ENCODE data around the gene BPI.

The BPI gene

DNA sequence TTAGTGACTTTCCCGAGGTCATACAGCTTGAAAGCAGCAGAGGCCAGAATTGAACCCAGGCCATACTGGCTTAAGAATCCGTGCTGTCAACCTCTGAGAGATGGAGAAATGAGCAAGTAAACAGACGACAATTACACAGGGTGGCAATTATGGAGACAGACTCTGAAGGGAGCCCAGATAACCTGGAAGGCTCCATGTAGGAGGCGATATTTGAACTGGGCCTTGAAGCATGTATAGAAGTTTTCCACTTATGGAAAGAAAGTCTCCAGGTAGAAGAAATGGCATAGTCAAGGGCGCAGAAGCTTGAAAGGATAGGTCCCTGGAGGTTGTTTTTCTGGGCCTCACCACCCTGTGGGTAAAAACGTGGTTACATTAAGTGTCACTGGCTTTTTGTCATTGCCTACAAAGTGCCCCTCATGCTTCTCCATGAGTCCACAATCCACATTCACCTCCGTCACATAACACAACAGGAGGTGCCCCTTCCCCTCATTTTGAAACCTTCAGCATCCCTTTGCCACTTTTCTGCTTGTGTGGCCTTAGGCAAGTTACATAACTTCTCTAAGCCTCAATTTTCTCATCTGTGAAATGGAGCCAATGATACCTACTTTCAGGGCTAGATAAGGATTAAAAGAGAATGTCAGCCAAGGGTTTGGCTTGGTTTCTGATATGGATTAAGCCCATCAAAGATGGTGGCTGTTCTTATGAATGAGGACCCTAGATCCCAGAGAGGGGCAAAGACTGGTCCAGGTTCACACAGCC is 5.9 kb upstream of the BPI start:
- Histone ChIP-seq H3K27ac (ENCODE audit: low read depth, low read length) (peak overlapping the region; percentile 80), H3K9ac (ENCODE audit: low read length) (no peak overlapping the region), H3K4me1 (ENCODE audit: control insufficient read depth, insufficient read depth, low read length) (peaks cover 9% of the 10 kb centered on the region), H3K27me3 (ENCODE audit: control insufficient read depth, insufficient read depth, low read length) (peaks cover 3% of the 10 kb centered on the region), H3K36me3 (ENCODE audit: control insufficient read depth, insufficient read depth, low read length) (no peaks in the 10 kb centered on the region), H3K4me3 (ENCODE audit: low read length) (no peak overlapping the region)

- peaks cover 3% of the 10 kb centered on the region for H3K27me3 ChIP-seq (ENCODE audit: control insufficient read depth, insufficient read depth, low read length)
- no peak overlapping the region for H3K9ac ChIP-seq (ENCODE audit: low read length)
- H3K27ac ChIP-seq (ENCODE audit: low read depth, low read length): peak overlapping the region; percentile 80
- H3K4me1 ChIP-seq (ENCODE audit: control insufficient read depth, insufficient read depth, low read length): peaks cover 9% of the 10 kb centered on the region
- H3K4me3 ChIP-seq (ENCODE audit: low read length): no peak overlapping the region
- H3K36me3 ChIP-seq (ENCODE audit: control insufficient read depth, insufficient read depth, low read length): no peaks in the 10 kb centered on the region
These were observed 5.1 kb upstream of the BPI start for GRCh38 chr20:38298768-38299288.

DNA sequence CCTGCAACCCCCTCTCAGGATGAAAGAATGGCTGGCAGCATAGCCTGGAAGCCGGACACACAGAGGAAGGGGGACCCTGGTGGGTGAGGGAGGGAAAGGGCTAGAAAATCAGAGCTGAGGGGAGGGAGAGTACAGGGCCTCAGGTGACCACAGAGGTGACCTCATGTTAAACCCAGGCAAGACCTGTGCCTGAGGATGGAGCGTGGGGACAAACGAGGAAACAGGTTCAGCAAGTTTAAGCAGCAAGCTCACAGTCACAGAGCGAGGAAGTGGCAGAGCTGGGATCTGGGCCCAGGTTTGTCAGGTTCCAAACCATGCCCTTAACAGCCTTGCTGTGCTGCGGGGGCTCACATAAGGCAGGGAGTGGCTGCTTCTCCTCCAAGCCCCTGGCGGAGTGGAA is 4.0 kb upstream of the BPI start:
- Histone ChIP-seq H3K36me3 (ENCODE audit: control insufficient read depth, insufficient read depth, low read length) (no peaks in the 10 kb centered on the region), H3K4me3 (ENCODE audit: low read length) (no peak overlapping the region), H3K9ac (ENCODE audit: low read length) (no peak overlapping the region), H3K4me1 (ENCODE audit: control insufficient read depth, insufficient read depth, low read length) (peaks cover 9% of the 10 kb centered on the region), H3K27me3 (ENCODE audit: control insufficient read depth, insufficient read depth, low read length) (peaks cover 7% of the 10 kb centered on the region), H3K27ac (ENCODE audit: low read depth, low read length) (no peak overlapping the region)

DNA sequence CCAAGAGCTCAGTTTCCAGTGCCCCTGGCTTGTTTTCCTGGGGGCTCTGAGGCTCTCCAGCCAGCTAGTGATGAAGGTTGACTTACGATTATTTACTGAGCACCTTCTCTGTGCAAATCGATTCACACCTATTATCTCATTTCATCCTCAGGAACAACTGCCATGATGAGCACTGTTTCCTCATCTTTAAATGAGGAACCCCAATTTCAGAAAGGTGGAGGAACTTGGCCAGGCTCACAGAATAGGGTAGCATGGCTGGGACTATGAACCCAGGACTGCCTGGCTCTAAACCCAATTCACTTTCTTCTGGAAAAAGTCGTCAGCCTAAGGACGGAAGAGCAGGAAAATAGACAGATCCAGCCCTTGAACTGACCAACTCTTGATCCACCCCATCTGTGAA is 3.5 kb upstream of the BPI start:
- peaks cover 9% of the 10 kb centered on the region for H3K4me1 ChIP-seq (ENCODE audit: control insufficient read depth, insufficient read depth, low read length)
- H3K27me3 ChIP-seq (ENCODE audit: control insufficient read depth, insufficient read depth, low read length): peaks cover 7% of the 10 kb centered on the region
- H3K36me3 ChIP-seq (ENCODE audit: control insufficient read depth, insufficient read depth, low read length): no peaks in the 10 kb centered on the region
- no peak overlapping the region for H3K27ac ChIP-seq (ENCODE audit: low read depth, low read length)
- no peak overlapping the region for H3K4me3 ChIP-seq (ENCODE audit: low read length)
- H3K9ac ChIP-seq (ENCODE audit: low read length): no peak overlapping the region

- Histone ChIP-seq H3K4me3 (ENCODE audit: low read length) (no peak overlapping the region), H3K27ac (ENCODE audit: low read depth, low read length) (no peak overlapping the region), H3K36me3 (ENCODE audit: control insufficient read depth, insufficient read depth, low read length) (no peaks in the 10 kb centered on the region), H3K4me1 (ENCODE audit: control insufficient read depth, insufficient read depth, low read length) (peaks cover 9% of the 10 kb centered on the region), H3K9ac (ENCODE audit: low read length) (no peak overlapping the region), H3K27me3 (ENCODE audit: control insufficient read depth, insufficient read depth, low read length) (peaks cover 7% of the 10 kb centered on the region)
These were observed 2.6 kb upstream of the BPI start for GRCh38 chr20:38301309-38301708.

- Histone ChIP-seq H3K4me1 (ENCODE audit: control insufficient read depth, insufficient read depth, low read length) (peaks cover 9% of the 10 kb centered on the region), H3K4me3 (ENCODE audit: low read length) (no peak overlapping the region), H3K36me3 (ENCODE audit: control insufficient read depth, insufficient read depth, low read length) (no peaks in the 10 kb centered on the region), H3K9ac (ENCODE audit: low read length) (no peak overlapping the region), H3K27ac (ENCODE audit: low read depth, low read length) (no peak overlapping the region), H3K27me3 (ENCODE audit: control insufficient read depth, insufficient read depth, low read length) (peaks cover 7% of the 10 kb centered on the region)
These were observed 1.2 kb upstream of the BPI start for GRCh38 chr20:38302786-38303185.

- no peak overlapping the region for H3K27ac ChIP-seq (ENCODE audit: low read depth, low read length)
- no peak overlapping the region for H3K4me3 ChIP-seq (ENCODE audit: low read length)
These were observed 990 bp downstream of the BPI start for GRCh38 chr20:38304845-38305447.

DNA sequence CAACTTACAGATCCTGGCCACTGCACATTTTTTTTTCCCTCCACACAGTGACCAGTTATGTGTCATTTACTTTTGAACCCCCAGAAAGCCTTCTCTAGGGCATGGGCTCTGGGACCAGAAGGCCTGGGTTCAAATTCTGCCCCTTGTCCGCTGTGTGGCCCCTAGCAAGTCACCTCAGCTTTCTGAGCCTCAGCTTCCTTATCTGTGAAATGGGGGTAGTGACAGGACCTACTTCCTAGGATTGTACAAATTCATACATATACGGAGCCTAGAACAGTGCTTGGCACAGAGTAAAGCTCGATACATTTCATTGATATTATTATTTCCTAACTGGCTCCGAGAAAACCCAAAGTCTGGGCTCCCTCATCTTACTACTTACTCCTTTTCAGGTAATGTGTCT is 1.6 kb downstream of the BPI start:
- no peaks in the 10 kb centered on the region for H3K4me1 ChIP-seq (ENCODE audit: control insufficient read depth, insufficient read depth, low read length)
- no peaks in the 10 kb centered on the region for H3K36me3 ChIP-seq (ENCODE audit: control insufficient read depth, insufficient read depth, low read length)
- no peak overlapping the region for H3K9ac ChIP-seq (ENCODE audit: low read length)
- no peak overlapping the region for H3K4me3 ChIP-seq (ENCODE audit: low read length)
- H3K27ac ChIP-seq (ENCODE audit: low read depth, low read length): no peak overlapping the region
- H3K27me3 ChIP-seq (ENCODE audit: control insufficient read depth, insufficient read depth, low read length): peaks cover 8% of the 10 kb centered on the region

More at GRCh38 chr20:38304845-38305447, 990 bp downstream of the BPI start:
- Histone ChIP-seq H3K9ac (ENCODE audit: low read length) (no peak overlapping the region), H3K27me3 (ENCODE audit: control insufficient read depth, insufficient read depth, low read length) (peaks cover 7% of the 10 kb centered on the region), H3K36me3 (ENCODE audit: control insufficient read depth, insufficient read depth, low read length) (no peaks in the 10 kb centered on the region), H3K4me1 (ENCODE audit: control insufficient read depth, insufficient read depth, low read length) (no peaks in the 10 kb centered on the region)

GRCh38 chr20:38306379-38306778 is 2.4 kb downstream of the BPI start:
- H3K4me1 ChIP-seq (ENCODE audit: control insufficient read depth, insufficient read depth, low read length): no peaks in the 10 kb centered on the region
- no peak overlapping the region for H3K27ac ChIP-seq (ENCODE audit: low read depth, low read length)
- no peak overlapping the region for H3K9ac ChIP-seq (ENCODE audit: low read length)
- peaks cover 10% of the 10 kb centered on the region for H3K27me3 ChIP-seq (ENCODE audit: control insufficient read depth, insufficient read depth, low read length)
- no peaks in the 10 kb centered on the region for H3K36me3 ChIP-seq (ENCODE audit: control insufficient read depth, insufficient read depth, low read length)
- H3K4me3 ChIP-seq (ENCODE audit: low read length): no peak overlapping the region

- no peaks in the 10 kb centered on the region for H3K36me3 ChIP-seq (ENCODE audit: control insufficient read depth, insufficient read depth, low read length)
- peaks cover 10% of the 10 kb centered on the region for H3K27me3 ChIP-seq (ENCODE audit: control insufficient read depth, insufficient read depth, low read length)
- no peak overlapping the region for H3K27ac ChIP-seq (ENCODE audit: low read depth, low read length)
- H3K4me3 ChIP-seq (ENCODE audit: low read length): no peak overlapping the region
- no peaks in the 10 kb centered on the region for H3K4me1 ChIP-seq (ENCODE audit: control insufficient read depth, insufficient read depth, low read length)
- no peak overlapping the region for H3K9ac ChIP-seq (ENCODE audit: low read length)
These were observed 3.6 kb downstream of the BPI start for GRCh38 chr20:38307371-38308046.

DNA sequence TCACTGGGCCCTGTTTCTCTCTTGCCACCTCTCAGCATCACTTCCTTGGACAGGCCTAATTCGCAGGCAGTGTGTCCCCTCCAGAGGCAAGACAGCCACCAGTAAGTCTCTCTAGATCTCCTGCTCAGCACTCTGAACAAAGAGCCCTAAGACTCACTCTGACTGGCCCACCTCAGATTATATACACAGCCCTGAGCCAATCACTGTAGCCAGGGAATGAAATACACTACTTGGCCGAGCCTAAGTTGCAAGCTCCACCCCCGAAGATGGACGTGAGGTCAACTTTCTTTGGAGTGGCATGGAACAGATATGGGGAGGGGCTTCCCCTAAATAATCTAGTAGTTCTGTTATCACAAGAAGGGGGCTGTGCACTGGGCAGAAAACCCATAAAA is 4.1 kb downstream of the BPI start:
- H3K36me3 ChIP-seq (ENCODE audit: control insufficient read depth, insufficient read depth, low read length): no peaks in the 10 kb centered on the region
- no peak overlapping the region for H3K27ac ChIP-seq (ENCODE audit: low read depth, low read length)
- no peak overlapping the region for H3K4me3 ChIP-seq (ENCODE audit: low read length)
- H3K9ac ChIP-seq (ENCODE audit: low read length): no peak overlapping the region
- peaks cover 7% of the 10 kb centered on the region for H3K27me3 ChIP-seq (ENCODE audit: control insufficient read depth, insufficient read depth, low read length)
- H3K4me1 ChIP-seq (ENCODE audit: control insufficient read depth, insufficient read depth, low read length): no peaks in the 10 kb centered on the region

DNA sequence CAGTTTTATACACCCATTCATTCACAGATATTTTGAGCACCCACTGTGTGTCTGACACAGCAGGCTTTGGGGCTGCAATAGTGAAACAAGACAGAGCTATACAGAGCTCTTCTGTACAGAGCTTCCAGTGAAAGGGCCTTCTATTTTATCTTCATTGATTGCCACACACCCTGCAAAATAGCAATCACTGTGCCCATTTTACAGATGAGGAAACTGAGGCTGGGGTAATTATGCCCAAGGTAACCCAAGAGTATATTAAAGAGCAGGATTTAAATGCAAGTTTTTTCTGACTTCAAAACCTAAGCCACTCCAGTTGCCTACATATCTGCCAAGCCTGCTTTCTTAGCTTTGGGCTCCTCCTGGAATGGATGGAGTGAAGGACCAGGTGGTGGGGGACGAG is 4.5 kb downstream of the BPI start:
- Histone ChIP-seq H3K36me3 (ENCODE audit: control insufficient read depth, insufficient read depth, low read length) (no peaks in the 10 kb centered on the region), H3K9ac (ENCODE audit: low read length) (no peak overlapping the region), H3K27me3 (ENCODE audit: control insufficient read depth, insufficient read depth, low read length) (peaks cover 7% of the 10 kb centered on the region), H3K27ac (ENCODE audit: low read depth, low read length) (no peak overlapping the region), H3K4me3 (ENCODE audit: low read length) (no peak overlapping the region), H3K4me1 (ENCODE audit: control insufficient read depth, insufficient read depth, low read length) (no peaks in the 10 kb centered on the region)
